ENCODE results near the gene DSCAML1.

DSCAML1 gene

GRCh38 chr11:117444256-117444655 is 352.8 kb downstream of the DSCAML1 start:
- Histone ChIP-seq H3K36me3 (ENCODE audit: control insufficient read depth, insufficient read depth, low read length) (no peaks in the 10 kb centered on the region), H3K9me3 (ENCODE audit: control insufficient read depth, low read length) (no peaks in the 10 kb centered on the region), H3K27ac (ENCODE audit: low read depth, low read length, severe bottlenecking) (no peak overlapping the region), H3K4me1 (ENCODE audit: control insufficient read depth, insufficient read depth, low read length, poor library complexity, severe bottlenecking) (peaks cover 4% of the 10 kb centered on the region), H3K4me3 (ENCODE audit: extremely low read depth, insufficient read depth, low read length, poor library complexity, severe bottlenecking) (no peak overlapping the region)
- 73 to 80% methylated on average over 2 to 3 of the region's 8 CpGs for WGBS, 2 experiments (ENCODE audit: insufficient coverage in 2 of 2)

DNA sequence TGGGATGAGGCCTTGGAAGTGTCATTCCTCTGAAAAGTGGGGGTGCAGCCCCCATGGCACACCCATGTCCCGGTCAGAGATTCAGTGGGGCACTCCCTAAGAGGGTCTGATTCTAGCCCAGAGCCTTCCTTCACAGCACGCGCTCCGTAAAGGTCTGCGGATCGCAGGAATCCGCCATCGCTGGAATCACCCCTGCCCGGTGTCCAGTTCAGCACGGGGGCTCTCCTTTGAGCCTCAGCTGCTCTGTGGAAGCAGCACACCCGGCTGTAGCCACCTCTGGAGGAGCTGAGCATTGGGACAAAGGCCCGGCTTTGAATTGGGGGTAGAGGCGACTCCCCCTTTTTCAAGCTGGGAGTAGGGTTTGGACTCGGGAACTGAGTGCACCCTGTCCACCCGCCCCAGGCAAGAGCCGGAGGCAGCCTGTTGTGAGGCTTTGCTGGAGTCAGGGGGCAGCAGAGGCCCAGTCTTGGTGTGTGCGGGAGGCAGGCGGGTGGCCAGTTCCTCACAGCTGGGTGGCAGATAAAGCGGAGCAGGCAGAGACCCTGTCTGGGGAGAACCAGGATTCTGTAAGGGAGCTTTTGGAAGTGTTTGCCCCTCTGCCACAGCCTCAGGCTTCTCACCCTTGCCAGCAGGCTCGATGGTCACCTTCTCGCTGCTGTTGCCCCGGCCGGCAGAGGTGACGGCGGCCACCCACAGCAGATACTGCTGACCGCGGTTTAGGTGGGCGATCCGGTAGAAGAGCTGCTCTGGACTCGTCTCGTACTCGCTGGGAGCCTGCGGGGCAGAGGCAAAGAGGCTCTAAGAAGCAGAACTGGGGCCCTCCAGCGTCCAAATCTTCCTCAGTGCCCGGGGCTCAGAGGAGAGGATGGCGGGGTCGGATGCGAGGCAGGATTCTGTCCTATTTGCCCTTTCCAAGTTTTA is 353.5 kb downstream of the DSCAML1 start:
- no peaks in the 10 kb centered on the region for H3K36me3 ChIP-seq (ENCODE audit: control insufficient read depth, insufficient read depth, low read length)
- H3K27ac ChIP-seq (ENCODE audit: low read depth, low read length, severe bottlenecking): no peak overlapping the region
- no peaks in the 10 kb centered on the region for H3K9me3 ChIP-seq (ENCODE audit: control insufficient read depth, low read length)
- H3K4me1 ChIP-seq (ENCODE audit: control insufficient read depth, insufficient read depth, low read length, poor library complexity, severe bottlenecking): no peaks in the 10 kb centered on the region
- WGBS, 2 experiments (ENCODE audit: insufficient coverage in 2 of 2): 51 to 57% methylated on average over 37 to 38 of the region's 38 CpGs
- H3K4me3 ChIP-seq (ENCODE audit: extremely low read depth, insufficient read depth, low read length, poor library complexity, severe bottlenecking): no peak overlapping the region

DNA sequence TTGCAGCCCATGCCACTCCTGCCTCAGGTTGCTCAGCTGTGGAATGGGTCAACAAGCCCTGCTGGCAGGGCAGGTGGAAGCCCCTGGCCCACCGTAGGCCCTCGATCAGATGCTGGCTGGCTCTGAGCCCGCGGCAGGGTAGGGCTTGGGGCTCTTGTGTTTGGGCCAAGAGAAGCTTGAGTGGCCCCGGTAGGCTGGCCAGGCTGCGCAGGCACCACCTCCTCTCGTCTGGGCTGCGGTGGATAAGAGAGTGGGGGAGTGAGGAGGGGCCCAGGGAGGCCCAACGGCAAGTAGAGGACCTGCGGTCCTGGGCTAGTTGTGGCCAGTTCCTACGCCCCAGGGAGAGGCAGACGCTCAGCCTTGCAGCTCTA is 354.2 kb downstream of the DSCAML1 start:
- Histone ChIP-seq H3K4me1 (ENCODE audit: control insufficient read depth, insufficient read depth, low read length, poor library complexity, severe bottlenecking) (no peaks in the 10 kb centered on the region), H3K36me3 (ENCODE audit: control insufficient read depth, insufficient read depth, low read length) (no peaks in the 10 kb centered on the region), H3K4me3 (ENCODE audit: extremely low read depth, insufficient read depth, low read length, poor library complexity, severe bottlenecking) (no peak overlapping the region), H3K27ac (ENCODE audit: low read depth, low read length, severe bottlenecking) (no peak overlapping the region), H3K9me3 (ENCODE audit: control insufficient read depth, low read length) (no peaks in the 10 kb centered on the region)
- WGBS, 2 experiments (ENCODE audit: insufficient coverage in 2 of 2): 80 to 90% methylated on average over 5 to 10 of the region's 12 CpGs

GRCh38 chr11:117442049-117442868 is 354.8 kb downstream of the DSCAML1 start:
- no peaks in the 10 kb centered on the region for H3K4me1 ChIP-seq (ENCODE audit: control insufficient read depth, insufficient read depth, low read length, poor library complexity, severe bottlenecking)
- no peaks in the 10 kb centered on the region for H3K36me3 ChIP-seq (ENCODE audit: control insufficient read depth, insufficient read depth, low read length)
- no peak overlapping the region for H3K27ac ChIP-seq (ENCODE audit: low read depth, low read length, severe bottlenecking)
- 87 to 89% methylated on average over 12 to 16 of the region's 16 CpGs for WGBS, 2 experiments (ENCODE audit: insufficient coverage in 2 of 2)
- no peaks in the 10 kb centered on the region for H3K9me3 ChIP-seq (ENCODE audit: control insufficient read depth, low read length)
- H3K4me3 ChIP-seq (ENCODE audit: extremely low read depth, insufficient read depth, low read length, poor library complexity, severe bottlenecking): no peak overlapping the region

- no peaks in the 10 kb centered on the region for H3K4me1 ChIP-seq (ENCODE audit: control insufficient read depth, insufficient read depth, low read length, poor library complexity, severe bottlenecking)
Measured at GRCh38 chr11:117441146-117441975, 355.7 kb downstream of the DSCAML1 start.

GRCh38 chr11:117440258-117440657 is 356.8 kb downstream of the DSCAML1 start:
- Histone ChIP-seq H3K9me3 (ENCODE audit: control insufficient read depth, low read length) (no peaks in the 10 kb centered on the region), H3K4me3 (ENCODE audit: extremely low read depth, insufficient read depth, low read length, poor library complexity, severe bottlenecking) (no peak overlapping the region), H3K27ac (ENCODE audit: low read depth, low read length, severe bottlenecking) (no peak overlapping the region), H3K36me3 (ENCODE audit: control insufficient read depth, insufficient read depth, low read length) (no peaks in the 10 kb centered on the region), H3K4me1 (ENCODE audit: control insufficient read depth, insufficient read depth, low read length, poor library complexity, severe bottlenecking) (no peaks in the 10 kb centered on the region)
- 90% methylated on average over 8 of the region's 8 CpGs for WGBS, 2 experiments (ENCODE audit: insufficient coverage in 2 of 2)

More at GRCh38 chr11:117441146-117441975, 355.7 kb downstream of the DSCAML1 start:
- 92 to 96% methylated on average over 9 to 13 of the region's 14 CpGs for WGBS, 2 experiments (ENCODE audit: insufficient coverage in 2 of 2)
- H3K9me3 ChIP-seq (ENCODE audit: control insufficient read depth, low read length): no peaks in the 10 kb centered on the region
- no peak overlapping the region for H3K27ac ChIP-seq (ENCODE audit: low read depth, low read length, severe bottlenecking)
- H3K4me3 ChIP-seq (ENCODE audit: extremely low read depth, insufficient read depth, low read length, poor library complexity, severe bottlenecking): no peak overlapping the region
- H3K36me3 ChIP-seq (ENCODE audit: control insufficient read depth, insufficient read depth, low read length): no peaks in the 10 kb centered on the region

- no peaks in the 10 kb centered on the region for H3K4me1 ChIP-seq (ENCODE audit: control insufficient read depth, insufficient read depth, low read length, poor library complexity, severe bottlenecking)
- H3K4me3 ChIP-seq (ENCODE audit: extremely low read depth, insufficient read depth, low read length, poor library complexity, severe bottlenecking): no peak overlapping the region
- 84 to 92% methylated on average over 9 to 12 of the region's 13 CpGs for WGBS, 2 experiments (ENCODE audit: insufficient coverage in 2 of 2)
- H3K9me3 ChIP-seq (ENCODE audit: control insufficient read depth, low read length): no peaks in the 10 kb centered on the region
- H3K36me3 ChIP-seq (ENCODE audit: control insufficient read depth, insufficient read depth, low read length): no peaks in the 10 kb centered on the region
- H3K27ac ChIP-seq (ENCODE audit: low read depth, low read length, severe bottlenecking): no peak overlapping the region
Measured at GRCh38 chr11:117439256-117439655, 357.8 kb downstream of the DSCAML1 start.

GRCh38 chr11:117438371-117439000 is 358.5 kb downstream of the DSCAML1 start:
- no peaks in the 10 kb centered on the region for H3K4me1 ChIP-seq (ENCODE audit: control insufficient read depth, insufficient read depth, low read length, poor library complexity, severe bottlenecking)
- H3K27ac ChIP-seq (ENCODE audit: low read depth, low read length, severe bottlenecking): no peak overlapping the region
- 88 to 94% methylated on average over 11 to 14 of the region's 17 CpGs for WGBS, 2 experiments (ENCODE audit: insufficient coverage in 2 of 2)

GRCh38 chr11:117437791-117438130 is 359.3 kb downstream of the DSCAML1 start:
- Histone ChIP-seq H3K4me1 (ENCODE audit: control insufficient read depth, insufficient read depth, low read length, poor library complexity, severe bottlenecking) (no peaks in the 10 kb centered on the region), H3K9me3 (ENCODE audit: control insufficient read depth, low read length) (no peaks in the 10 kb centered on the region), H3K27ac (ENCODE audit: low read depth, low read length, severe bottlenecking) (no peak overlapping the region), H3K4me3 (ENCODE audit: extremely low read depth, insufficient read depth, low read length, poor library complexity, severe bottlenecking) (no peak overlapping the region), H3K36me3 (ENCODE audit: control insufficient read depth, insufficient read depth, low read length) (no peaks in the 10 kb centered on the region)
- 92 to 93% methylated on average over 11 of the region's 14 CpGs for WGBS, 2 experiments (ENCODE audit: insufficient coverage in 2 of 2)

More at GRCh38 chr11:117438371-117439000, 358.5 kb downstream of the DSCAML1 start:
- no peaks in the 10 kb centered on the region for H3K9me3 ChIP-seq (ENCODE audit: control insufficient read depth, low read length)
- H3K36me3 ChIP-seq (ENCODE audit: control insufficient read depth, insufficient read depth, low read length): no peaks in the 10 kb centered on the region
- no peak overlapping the region for H3K4me3 ChIP-seq (ENCODE audit: extremely low read depth, insufficient read depth, low read length, poor library complexity, severe bottlenecking)
